ENCODE data around the gene INTS2.

The INTS2 gene

GRCh38 chr17:61856035-61856434 is 71.7 kb downstream of the INTS2 start:
- no peak for TF ChIP-seq ZFP30 (CRISPR knock-in tag; IDR thresholded peaks at IDR 0.05)
- no peak for TF ChIP-seq ZNF565 (CRISPR knock-in tag; conservative IDR thresholded peaks at IDR 0.05; ENCODE audit: low read depth)
- no peak for TF ChIP-seq CSRNP3 (CRISPR knock-in tag; IDR thresholded peaks at IDR 0.05)
- no peak for TF ChIP-seq ZC3H10 (CRISPR knock-in tag; IDR thresholded peaks at IDR 0.05)
- TF ChIP-seq GLIS3 (CRISPR knock-in tag; IDR thresholded peaks at IDR 0.05) = no peak
- no peak for TF ChIP-seq ZFP3 (CRISPR knock-in tag; IDR thresholded peaks at IDR 0.05)
- TF ChIP-seq OSR1 (CRISPR knock-in tag; IDR thresholded peaks at IDR 0.05) = no peak
- no peak for TF ChIP-seq SNAI2 (CRISPR knock-in tag; IDR thresholded peaks at IDR 0.05)
- no peak for TF ChIP-seq ZNF8 (CRISPR knock-in tag; IDR thresholded peaks at IDR 0.05)
- TF ChIP-seq POU6F1 (CRISPR knock-in tag; IDR thresholded peaks at IDR 0.05; ENCODE audit: borderline replicate concordance, low read depth) = no peak
- no peak for TF ChIP-seq ESRRG (CRISPR knock-in tag; IDR thresholded peaks at IDR 0.05)
- TF ChIP-seq BACH2 (CRISPR knock-in tag; IDR thresholded peaks at IDR 0.05; ENCODE audit: borderline replicate concordance) = no peak
- TF ChIP-seq ISL1 (CRISPR knock-in tag; IDR thresholded peaks at IDR 0.05) = no peak
- no peak for TF ChIP-seq TOX (CRISPR knock-in tag; IDR thresholded peaks at IDR 0.05; ENCODE audit: borderline replicate concordance)
- TF ChIP-seq ARNTL (CRISPR knock-in tag; IDR thresholded peaks at IDR 0.05; ENCODE audit: borderline replicate concordance, low read depth) = no peak
- TF ChIP-seq CREB5 (CRISPR knock-in tag; IDR thresholded peaks at IDR 0.05; ENCODE audit: low read depth) = no peak
- no peak for TF ChIP-seq TCF4 (CRISPR knock-in tag; IDR thresholded peaks at IDR 0.05; ENCODE audit: borderline replicate concordance)
- ATAC-seq = no peak

- ATAC-seq = no peak
- TF ChIP-seq ZC3H10 (CRISPR knock-in tag; IDR thresholded peaks at IDR 0.05) (no peak), ZFP3 (CRISPR knock-in tag; IDR thresholded peaks at IDR 0.05) (no peak), POU6F1 (CRISPR knock-in tag; IDR thresholded peaks at IDR 0.05; ENCODE audit: borderline replicate concordance, low read depth) (no peak), PPARA (CRISPR knock-in tag; IDR thresholded peaks at IDR 0.05; ENCODE audit: borderline replicate concordance) (no peak), ISL1 (CRISPR knock-in tag; IDR thresholded peaks at IDR 0.05) (no peak), RARB (CRISPR knock-in tag; IDR thresholded peaks at IDR 0.05) (no peak), TSHZ2 (CRISPR knock-in tag; IDR thresholded peaks at IDR 0.05) (no peak), SNAI2 (CRISPR knock-in tag; IDR thresholded peaks at IDR 0.05) (no peak), TOX (CRISPR knock-in tag; IDR thresholded peaks at IDR 0.05; ENCODE audit: borderline replicate concordance) (no peak), TCF4 (CRISPR knock-in tag; IDR thresholded peaks at IDR 0.05; ENCODE audit: borderline replicate concordance) (no peak), ZNF8 (CRISPR knock-in tag; IDR thresholded peaks at IDR 0.05) (no peak), BACH2 (CRISPR knock-in tag; IDR thresholded peaks at IDR 0.05; ENCODE audit: borderline replicate concordance) (no peak), CSRNP3 (CRISPR knock-in tag; IDR thresholded peaks at IDR 0.05) (no peak), ZNF70 (CRISPR knock-in tag; IDR thresholded peaks at IDR 0.05) (no peak), CSDC2 (CRISPR knock-in tag; IDR thresholded peaks at IDR 0.05) (no peak), ARNTL (CRISPR knock-in tag; IDR thresholded peaks at IDR 0.05; ENCODE audit: borderline replicate concordance, low read depth) (no peak), PATZ1 (CRISPR knock-in tag; IDR thresholded peaks at IDR 0.05; ENCODE audit: borderline replicate concordance) (no peak), CREB5 (CRISPR knock-in tag; IDR thresholded peaks at IDR 0.05; ENCODE audit: low read depth) (no peak), ZNF565 (CRISPR knock-in tag; conservative IDR thresholded peaks at IDR 0.05; ENCODE audit: low read depth) (no peak), GLIS3 (CRISPR knock-in tag; IDR thresholded peaks at IDR 0.05) (no peak)
Observed at GRCh38 chr17:61852857-61853256, 74.9 kb downstream of the INTS2 start.
